H9 (cell line): ENCODE data around the gene CHD3. TPM values are rescaled to one million over a fixed set of nuclear protein-coding genes. Genes with fewer than 3 reads are reported as not detected.
A peak's percentile ranks its signal among the peaks of the same experiment; 100 is the strongest.

Experiments
- DNase-seq: peaks from one replicate; pipeline ENCODE4 v3.0.0-alpha.2; 2017
- H2AFZ ChIP-seq: one replicate; pipeline ENCODE4 v1.6.1; 2013; ENCODE audit warnings: mild to moderate bottlenecking, low read length, control low read depth, moderate library complexity
- H2AK5ac ChIP-seq: 2 replicates; pipeline ENCODE4 v1.6.1; 2013; ENCODE audit warnings: low read length, control low read depth, mixed read lengths; ENCODE audit not compliant: insufficient read length
- H2BK120ac ChIP-seq: one replicate; pipeline ENCODE4 v1.6.1; 2013; ENCODE audit warnings: low read depth, mild to moderate bottlenecking, low read length, control low read depth, inconsistent platforms; ENCODE audit not compliant: poor library complexity, severe bottlenecking
- H2BK12ac ChIP-seq: 2 replicates; pipeline ENCODE4 v1.6.1; 2013; ENCODE audit warnings: low read length, control low read depth, mixed read lengths, low read depth; ENCODE audit not compliant: insufficient read length
- H2BK15ac ChIP-seq: 2 replicates; pipeline ENCODE4 v1.6.1; 2013; ENCODE audit warnings: low read depth, low read length, control low read depth
- H2BK20ac ChIP-seq: one replicate; pipeline ENCODE4 v1.6.1; 2013; ENCODE audit warnings: low read depth, mild to moderate bottlenecking, low read length, control low read depth, inconsistent platforms; ENCODE audit not compliant: poor library complexity, severe bottlenecking
- H2BK5ac ChIP-seq: 2 replicates; pipeline ENCODE4 v1.6.1; 2013; ENCODE audit warnings: low read length, control low read depth, mixed read lengths; ENCODE audit not compliant: insufficient read length
- H3K14ac ChIP-seq: 2 replicates; pipeline ENCODE4 v1.6.1; 2013; ENCODE audit warnings: low read length, control low read depth; ENCODE audit not compliant: insufficient read depth
- H3K18ac ChIP-seq: 2 replicates; pipeline ENCODE4 v1.6.1; 2013; ENCODE audit warnings: low read depth, mild to moderate bottlenecking, mixed read lengths, low read length, control low read depth; ENCODE audit not compliant: insufficient read length
- H3K23ac ChIP-seq: 2 replicates; pipeline ENCODE4 v1.6.1; 2013; ENCODE audit warnings: low read length, control low read depth, mixed read lengths, low read depth; ENCODE audit not compliant: insufficient read length
- H3K23me2 ChIP-seq: 2 replicates; pipeline ENCODE4 v1.6.1; 2013; ENCODE audit warnings: low read depth, mild to moderate bottlenecking, mixed read lengths, low read length, control low read depth; ENCODE audit not compliant: insufficient read length, poor library complexity, severe bottlenecking
- H3K27ac ChIP-seq: 2 replicates; pipeline ENCODE4 v1.5.1; 2013; ENCODE audit warnings: low read length, control low read depth, mixed read lengths, low read depth; ENCODE audit not compliant: insufficient read length
- H3K27me3 ChIP-seq: 2 replicates; pipeline ENCODE4 v1.6.1; 2013; ENCODE audit warnings: low read length, control low read depth, inconsistent platforms; ENCODE audit not compliant: insufficient read depth
- H3K4ac ChIP-seq: 2 replicates; pipeline ENCODE4 v1.6.1; 2013; ENCODE audit warnings: low read depth, mild to moderate bottlenecking, control low read depth, inconsistent platforms, low read length, moderate library complexity
- H3K4me1 ChIP-seq: 2 replicates; pipeline ENCODE4 v1.6.1; 2013; ENCODE audit warnings: low read length, control low read depth, inconsistent platforms; ENCODE audit not compliant: insufficient read depth
- H3K4me2 ChIP-seq: 2 replicates; pipeline ENCODE4 v1.6.1; 2013; ENCODE audit warnings: low read length, control low read depth, mixed read lengths; ENCODE audit not compliant: insufficient read length, insufficient read depth
- H3K56ac ChIP-seq: 2 replicates; pipeline ENCODE4 v1.6.1; 2013; ENCODE audit warnings: low read depth, mild to moderate bottlenecking, mixed read lengths, low read length, control low read depth; ENCODE audit not compliant: insufficient read length
- H3K79me1 ChIP-seq: 2 replicates; pipeline ENCODE4 v1.6.1; 2013; ENCODE audit warnings: low read depth, mild to moderate bottlenecking, moderate library complexity, low read length, control low read depth, inconsistent platforms; ENCODE audit not compliant: insufficient read depth, poor library complexity, severe bottlenecking
- H3K79me2 ChIP-seq: 2 replicates; pipeline ENCODE4 v1.6.1; 2013; ENCODE audit warnings: low read length, control low read depth, inconsistent platforms; ENCODE audit not compliant: insufficient read depth
- H3K9ac ChIP-seq: 2 replicates; pipeline ENCODE4 v1.6.1; 2013; ENCODE audit warnings: low read length, control low read depth, mixed read lengths; ENCODE audit not compliant: insufficient read length; ENCODE audit errors: extremely low read depth
- H3K9me3 ChIP-seq: one replicate; pipeline ENCODE4 v1.6.1; 2013; ENCODE audit warnings: low read depth, low read length, inconsistent platforms; ENCODE audit not compliant: control insufficient read depth
- H3T11ph ChIP-seq: one replicate; pipeline ENCODE4 v1.6.1; 2013; ENCODE audit warnings: mild to moderate bottlenecking, low read length, control low read depth, inconsistent platforms
- H4K20me1 ChIP-seq: one replicate; pipeline ENCODE4 v1.6.1; 2013; ENCODE audit not compliant: control insufficient read depth, insufficient read length, insufficient read depth
- H4K5ac ChIP-seq: 2 replicates; pipeline ENCODE4 v1.6.1; 2013; ENCODE audit warnings: low read depth, mild to moderate bottlenecking, mixed read lengths, low read length, control low read depth; ENCODE audit not compliant: insufficient read length
- H4K8ac ChIP-seq: replicated peaks from 2 replicates; pipeline ENCODE4 v1.6.1; 2013; ENCODE audit warnings: low read length, control low read depth, mixed read lengths, low read depth; ENCODE audit not compliant: insufficient read length
- H4K91ac ChIP-seq: 2 replicates; pipeline ENCODE4 v1.6.1; 2013; ENCODE audit warnings: low read depth, mild to moderate bottlenecking, moderate library complexity, mixed read lengths, low read length, control low read depth; ENCODE audit not compliant: insufficient read length
- H3K27ac Mint-ChIP-seq, 3 experiments: 2 replicates in 2 of 3; 3 replicates in 1 of 3; pipeline ENCODE4 v1.8.0; 2020 to 2021; ENCODE audit warnings: mixed read lengths in 3 of 3, mild to moderate bottlenecking in 1 of 3, moderate library complexity in 1 of 3
- H3K27me3 Mint-ChIP-seq: 2 replicates; pipeline ENCODE4 v1.8.0; 2021; ENCODE audit warnings: low read depth, mild to moderate bottlenecking, moderate library complexity, mixed read lengths
- H3K36me3 Mint-ChIP-seq, 3 experiments: 2 replicates in 2 of 3; 3 replicates in 1 of 3; pipeline ENCODE4 v1.8.0; 2020 to 2021; ENCODE audit warnings: low read depth in 3 of 3, mixed read lengths in 3 of 3; ENCODE audit not compliant: insufficient read depth in 1 of 3
- H3K4me1 Mint-ChIP-seq, 2 experiments: 2 replicates each; pipeline ENCODE4 v1.8.0; 2020; ENCODE audit warnings: mixed read lengths in 2 of 2
- H3K4me3 Mint-ChIP-seq, 2 experiments: 2 replicates in 1 of 2; 3 replicates in 1 of 2; pipeline ENCODE4 v1.8.0; 2020 to 2021; ENCODE audit warnings: mild to moderate bottlenecking in 2 of 2, mixed read lengths in 2 of 2, moderate library complexity in 1 of 2
- H3K9me3 Mint-ChIP-seq, 2 experiments: 2 replicates in 1 of 2; 3 replicates in 1 of 2; pipeline ENCODE4 v1.8.0; 2020; ENCODE audit warnings: mild to moderate bottlenecking in 2 of 2, mixed read lengths in 2 of 2, moderate library complexity in 1 of 2
- CTCF ChIP-seq: fragments of 200-600 bp; sonication (generic); conservative IDR thresholded peaks from 3 replicates; pipeline ENCODE4 v1.8.0; 2021; ENCODE audit warnings: antibody characterized with exemption, mild to moderate bottlenecking
- WGBS: extraction: QIAGEN DNeasy Blood & Tissue Kit; methylation state at CpG from one replicate; pipeline ENCODE4 v1.1.7; 2013; ENCODE audit warnings: missing lambda C conversion rate, low lambda C conversion rate, mixed read lengths; ENCODE audit not compliant: insufficient read length; ENCODE audit errors: extremely low coverage; 5-methylcytosine and 5-hydroxymethylcytosine counted together
- total RNA-seq: library from RNA; stranded (reverse); gene quantifications from 2 replicates; pipeline ENCODE4 v1.2.1, GENCODE V29; 2021

The CHD3 gene
- total RNA-seq, 1 experiment from 2014 or later, result 33.2 TPM

DNA sequence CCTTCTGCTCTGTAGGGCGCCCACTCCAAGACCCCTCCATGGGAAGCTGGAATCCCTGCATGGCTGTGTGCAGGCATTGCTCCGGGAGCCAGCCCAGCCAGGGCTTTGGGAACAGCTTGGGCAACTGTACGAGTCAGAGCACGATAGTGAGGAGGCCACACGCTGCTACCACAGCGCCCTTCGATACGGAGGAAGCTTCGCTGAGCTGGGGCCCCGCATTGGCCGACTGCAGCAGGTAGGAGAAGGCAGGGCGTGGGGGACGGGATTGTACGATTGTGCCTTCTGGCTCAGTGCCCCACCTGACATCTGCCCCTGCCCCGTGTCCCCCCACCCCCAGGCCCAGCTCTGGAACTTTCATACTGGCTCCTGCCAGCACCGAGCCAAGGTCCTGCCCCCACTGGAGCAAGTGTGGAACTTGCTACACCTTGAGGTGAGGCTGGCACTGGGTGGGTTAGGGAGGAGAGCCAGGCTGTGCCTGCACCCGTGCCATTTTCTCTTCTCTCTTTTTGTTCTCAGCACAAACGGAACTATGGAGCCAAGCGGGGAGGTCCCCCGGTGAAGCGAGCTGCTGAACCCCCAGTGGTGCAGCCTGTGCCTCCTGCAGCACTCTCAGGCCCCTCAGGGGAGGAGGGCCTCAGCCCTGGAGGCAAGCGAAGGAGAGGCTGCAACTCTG, 42.4 kb upstream of the CHD3 start:
- Histone ChIP-seq H2BK20ac (no peak overlapping the region), H2AFZ (no peak overlapping the region), H2BK5ac (no peak overlapping the region), H3K9ac (no peak overlapping the region), H3K4me1 (no peaks in the 10 kb centered on the region), H4K20me1 (no peaks in the 10 kb centered on the region), H3K9me3 (no peaks in the 10 kb centered on the region), H3K23me2 (peaks cover 29% of the 10 kb centered on the region), H2AK5ac (no peak overlapping the region), H3T11ph (no peak overlapping the region), H2BK12ac (no peak overlapping the region), H2BK120ac (no peak overlapping the region), H4K5ac (no peak overlapping the region), H3K4ac (no peak overlapping the region), H3K27me3 (peaks cover 3% of the 10 kb centered on the region; the same call in 1 of the 2 replicates), H3K79me1 (no peaks in the 10 kb centered on the region), H3K79me2 (no peaks in the 10 kb centered on the region), H3K56ac (no peak overlapping the region), H3K14ac (no peak overlapping the region), H3K23ac (no peak overlapping the region), H3K18ac (no peak overlapping the region), H4K8ac (no peak overlapping the region), H3K4me2 (no peak overlapping the region), H2BK15ac (no peak overlapping the region), H4K91ac (no peak overlapping the region), H3K27ac (no peak overlapping the region)
- Mint-ChIP-seq H3K9me3 (no peaks in the 10 kb centered on the region; a peak in 1 of 5 replicates), H3K27ac (no peak overlapping the region), H3K4me3 (peak overlapping the region in 1 of 2 experiments; percentile 35; a peak in 1 of 5 replicates), H3K4me1 (peaks cover 11 to 27% of the 10 kb centered on the region in 2 experiments), H3K27me3 (peaks cover 8% of the 10 kb centered on the region), H3K36me3 (peaks cover 2 to 31% (median 31%) of the 10 kb centered on the region in 3 experiments; a peak in 6 of 7 replicates)
- no CpG with 5 or more reads among the region's 22 CpGs for whole genome bisulfite sequencing
- TF ChIP-seq CTCF, result no peak
- DNase-seq, result no peak
